B cell (primary cell): ENCODE data around the gene AFF1. TPM values are rescaled to one million over a fixed set of nuclear protein-coding genes. Genes with fewer than 3 reads are reported as not detected.

Experiments
- ATAC-seq: fragments of 200-7000 bp; cut with Tn5 transposase; one replicate; pipeline ENCODE4 v1.10.0; 2021; ENCODE audit warnings: low read depth, mild to moderate bottlenecking, moderate number of reproducible peaks, moderate library complexity
- CTCF ChIA-PET: fragments of 350-600 bp; sonication (Branson Sonifier 250); formaldehyde crosslinking; loops from one replicate; lab custom pipeline; 2021; ENCODE audit warnings: antibody characterized with exemption, inconsistent platforms; lab: Charles Lee
- POLR2A ChIA-PET: fragments of 350-600 bp; sonication (Branson Sonifier 250); formaldehyde crosslinking; loops from one replicate; lab custom pipeline; 2021; ENCODE audit warnings: antibody characterized with exemption; lab: Charles Lee
- DNase-seq: peaks from one replicate; pipeline ENCODE4 v3.0.0; 2013
- H2AFZ ChIP-seq: 2 replicates; pipeline ENCODE4 v1.6.1; 2012; ENCODE audit warnings: mild to moderate bottlenecking, low read depth, low read length; ENCODE audit not compliant: insufficient read depth, poor library complexity, severe bottlenecking
- H3K27ac ChIP-seq, 2 donors: 1 replicate in 1 of 2; 2 replicates in 1 of 2; pipeline ENCODE4 v1.5.1; 2012 to 2013; ENCODE audit warnings: low read length in 2 of 2, mild to moderate bottlenecking in 2 of 2, moderate library complexity in 1 of 2
- H3K27me3 ChIP-seq, 4 experiments: fragments of 200-600 bp in 1 of 4; sonication (generic) in 1 of 4; replicated peaks in 1 of 4; 1 replicate in 2 of 4; 2 replicates in 2 of 4; pipeline versions ENCODE4 v1.6.1 to v1.7.0; 2013 to 2016; ENCODE audit warnings: low read length in 3 of 4, mild to moderate bottlenecking in 2 of 4, mixed read lengths in 1 of 4, moderate library complexity in 1 of 4; ENCODE audit not compliant: insufficient read depth in 4 of 4, control insufficient read depth in 3 of 4; ENCODE audit errors: control extremely low read depth in 1 of 4
- H3K36me3 ChIP-seq, 2 experiments: replicated peaks in 1 of 2; 1 replicate in 1 of 2; 2 replicates in 1 of 2; pipeline versions ENCODE4 v1.6.1 to v1.7.1; 2013; ENCODE audit warnings: low read length in 1 of 2; ENCODE audit not compliant: insufficient read depth in 2 of 2, control insufficient read depth in 1 of 2; ENCODE audit errors: control extremely low read depth in 1 of 2, extremely low read depth in 1 of 2
- H3K4me1 ChIP-seq, 2 donors: fragments of 200-600 bp in 1 of 2; sonication (generic) in 1 of 2; 1 replicate in 1 of 2; 2 replicates in 1 of 2; pipeline versions ENCODE4 v1.5.1 to v1.6.1; 2013 to 2017; ENCODE audit warnings: low read length in 2 of 2; ENCODE audit not compliant: control insufficient read depth in 2 of 2, insufficient read depth in 2 of 2
- H3K4me2 ChIP-seq: replicated peaks from 2 replicates; pipeline ENCODE3; 2012; ENCODE audit warnings: mild to moderate bottlenecking, low read depth, low read length; ENCODE audit not compliant: poor library complexity, severe bottlenecking
- H3K4me3 ChIP-seq, 5 experiments: fragments of 200-600 bp in 1 of 5; sonication (generic) in 1 of 5; 1 replicate in 3 of 5; 2 replicates in 2 of 5; pipeline versions ENCODE4 v1.5.1 to v1.7.0; 2011 to 2016; ENCODE audit warnings: low read length in 4 of 5, mild to moderate bottlenecking in 4 of 5, low read depth in 2 of 5, control low read depth in 1 of 5, moderate library complexity in 1 of 5; ENCODE audit not compliant: insufficient read depth in 1 of 5; ENCODE audit errors: control extremely low read depth in 1 of 5, extremely low read depth in 1 of 5
- H3K79me2 ChIP-seq: fragments of 200-600 bp; sonication (generic); one replicate; pipeline ENCODE4 v1.6.0; 2016; ENCODE audit warnings: low read length; ENCODE audit not compliant: control insufficient read depth, insufficient read depth
- H3K9ac ChIP-seq: fragments of 200-600 bp; sonication (generic); 2 replicates; pipeline ENCODE4 v1.6.1; 2017; ENCODE audit warnings: mild to moderate bottlenecking, low read length, moderate library complexity
- H3K9me3 ChIP-seq, 3 donors: one replicate each; pipeline versions ENCODE4 v1.6.1 to v1.7.1; 2013; ENCODE audit warnings: low read length in 2 of 3; ENCODE audit not compliant: control insufficient read depth in 2 of 3, insufficient read depth in 1 of 3; ENCODE audit errors: control extremely low read depth in 1 of 3
- H4K20me1 ChIP-seq: 2 replicates; pipeline ENCODE4 v1.6.0; 2012; ENCODE audit warnings: mild to moderate bottlenecking, low read length; ENCODE audit not compliant: insufficient read depth, control insufficient read depth, poor library complexity, severe bottlenecking
- H3K27ac Mint-ChIP-seq: one replicate; pipeline ENCODE4 v1.8.0; 2021; ENCODE audit warnings: mixed read lengths
- H3K27me3 Mint-ChIP-seq: one replicate; pipeline ENCODE4 v1.8.0; 2021; ENCODE audit warnings: mixed read lengths
- H3K4me1 Mint-ChIP-seq: one replicate; pipeline ENCODE4 v1.8.0; 2021; ENCODE audit warnings: mixed read lengths
- H3K4me3 Mint-ChIP-seq: one replicate; pipeline ENCODE4 v1.8.0; 2021; ENCODE audit warnings: mixed read lengths
- H3K9me3 Mint-ChIP-seq: one replicate; pipeline ENCODE4 v1.8.0; 2022; ENCODE audit warnings: mixed read lengths; ENCODE audit not compliant: insufficient read depth
- EZH2 ChIP-seq: IDR thresholded peaks from 2 replicates; pipeline ENCODE4 v1.6.1; 2012; ENCODE audit warnings: borderline replicate concordance, low read depth, mild to moderate bottlenecking, moderate library complexity, low read length; ENCODE audit not compliant: insufficient read depth, poor library complexity, severe bottlenecking
- WGBS: methylation state at CpG from one replicate; pipeline ENCODE4 v1.1.5; 2013; ENCODE audit warnings: missing lambda C conversion rate; ENCODE audit not compliant: insufficient coverage; 5-methylcytosine and 5-hydroxymethylcytosine counted together
- intact Hi-C: fragments of 100-400 bp; cut with micrococcal nuclease; formaldehyde crosslinking; loops from one replicate; pipeline ENCODE4 v1.10.0; 2022
- polyA plus RNA-seq: library from polyadenylated mRNA; depleted of rRNA; stranded (reverse); fragments of >200 nt; gene quantifications from 2 replicates; pipeline ENCODE4 v1.2.3, GENCODE V29; 2012
- total RNA-seq, 2 donors: library from RNA; stranded (reverse); fragments of 120-200 nt in 1 of 2; gene quantifications; 1 replicate in 1 of 2; 2 replicates in 1 of 2; pipeline versions ENCODE4 v1.2.3 to v1.2.4, GENCODE V29; 2013 to 2022
- TF ChIP-seq, protein P1 (sequence below): fragments of 200-600 bp; IDR thresholded peaks from one replicate; pipeline ENCODE4 v1.8.0; 2022; ENCODE audit warnings: antibody characterized with exemption, mild to moderate bottlenecking

Gene AFF1
- total and polyA plus RNA-seq, 2 donors (not counting 1 experiment from before 2014, with no cell fraction given) = 15.3 to 135 TPM

DNA sequence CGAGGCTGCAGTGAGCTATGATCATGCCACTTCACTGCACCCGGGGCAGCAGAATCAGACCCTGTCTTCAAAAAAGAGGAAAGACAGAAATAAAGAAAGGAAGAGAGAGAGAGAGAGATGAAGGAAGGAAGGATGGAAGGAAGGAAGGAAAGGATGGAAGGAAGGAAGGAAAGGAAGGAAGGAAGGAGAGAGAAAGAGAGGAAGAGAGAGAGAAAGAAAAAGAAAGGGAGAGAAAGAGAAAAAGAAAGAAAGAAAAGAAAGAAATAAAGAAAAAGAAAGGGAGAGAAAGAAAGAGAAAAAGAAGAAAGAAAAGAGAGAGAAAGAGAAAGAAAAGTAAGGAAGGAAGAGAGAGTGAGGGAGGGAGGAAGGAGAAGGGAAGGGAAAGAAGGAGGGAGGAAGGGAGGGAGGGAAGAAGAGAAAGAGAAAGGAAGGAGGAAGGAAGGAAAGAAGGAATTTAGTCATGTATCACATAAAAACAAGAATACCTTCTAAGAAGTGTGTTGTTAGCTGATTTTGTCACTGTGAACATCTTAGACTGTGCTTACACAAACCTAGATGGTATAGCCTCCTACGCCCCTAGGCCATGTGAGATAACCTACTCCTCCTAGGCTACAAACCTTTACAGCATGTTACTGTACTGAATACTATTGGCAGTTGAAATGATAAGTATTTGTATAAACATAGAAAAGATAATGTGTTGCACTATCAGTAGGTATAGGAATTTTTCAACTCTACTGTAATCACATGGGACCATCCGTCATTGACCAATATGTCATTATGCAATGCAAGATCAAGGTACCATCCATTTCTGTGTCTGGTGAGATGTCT lies 17.4 kb upstream of the AFF1 start:
- Histone ChIP-seq H4K20me1 (no peaks in the 10 kb centered on the region), H3K9ac (no peak overlapping the region), H3K79me2 (peaks cover 2% of the 10 kb centered on the region), H3K36me3 (no peaks in the 10 kb centered on the region), H3K4me2 (no peak overlapping the region), H3K27me3 (no peaks in the 10 kb centered on the region), H3K4me3 (no peak overlapping the region), H3K9me3 (no peaks in the 10 kb centered on the region), H2AFZ (no peak overlapping the region), H3K27ac (no peak overlapping the region), H3K4me1 (peaks cover 0 to under 1% of the 10 kb centered on the region in 2 donors)
- ChIA-PET CTCF (interaction anchor here (1.1 to 1.7 kb wide), 2 partner anchors 175 to 422 kb away, joined by 3 to 10 read pairs; no protein-coding TSS in a partner anchor), POLR2A (interaction anchor here (0.6 kb wide), 1 partner anchor 75 kb away, joined by 5 read pairs; no protein-coding TSS in a partner anchor)
- 100% methylated on average over 2 of the region's 4 CpGs for WGBS
- ATAC-seq = no peak
- TF ChIP-seq, protein P1, sequence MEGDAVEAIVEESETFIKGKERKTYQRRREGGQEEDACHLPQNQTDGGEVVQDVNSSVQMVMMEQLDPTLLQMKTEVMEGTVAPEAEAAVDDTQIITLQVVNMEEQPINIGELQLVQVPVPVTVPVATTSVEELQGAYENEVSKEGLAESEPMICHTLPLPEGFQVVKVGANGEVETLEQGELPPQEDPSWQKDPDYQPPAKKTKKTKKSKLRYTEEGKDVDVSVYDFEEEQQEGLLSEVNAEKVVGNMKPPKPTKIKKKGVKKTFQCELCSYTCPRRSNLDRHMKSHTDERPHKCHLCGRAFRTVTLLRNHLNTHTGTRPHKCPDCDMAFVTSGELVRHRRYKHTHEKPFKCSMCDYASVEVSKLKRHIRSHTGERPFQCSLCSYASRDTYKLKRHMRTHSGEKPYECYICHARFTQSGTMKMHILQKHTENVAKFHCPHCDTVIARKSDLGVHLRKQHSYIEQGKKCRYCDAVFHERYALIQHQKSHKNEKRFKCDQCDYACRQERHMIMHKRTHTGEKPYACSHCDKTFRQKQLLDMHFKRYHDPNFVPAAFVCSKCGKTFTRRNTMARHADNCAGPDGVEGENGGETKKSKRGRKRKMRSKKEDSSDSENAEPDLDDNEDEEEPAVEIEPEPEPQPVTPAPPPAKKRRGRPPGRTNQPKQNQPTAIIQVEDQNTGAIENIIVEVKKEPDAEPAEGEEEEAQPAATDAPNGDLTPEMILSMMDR = peak; percentile 30
- TF ChIP-seq EZH2 = no peak
- Mint-ChIP-seq H3K4me3 (no peak overlapping the region), H3K27me3 (no peaks in the 10 kb centered on the region), H3K27ac (no peak overlapping the region), H3K4me1 (no peaks in the 10 kb centered on the region), H3K9me3 (no peaks in the 10 kb centered on the region)
- intact Hi-C loops = no loop called here
- DNase-seq = no peak

DNA sequence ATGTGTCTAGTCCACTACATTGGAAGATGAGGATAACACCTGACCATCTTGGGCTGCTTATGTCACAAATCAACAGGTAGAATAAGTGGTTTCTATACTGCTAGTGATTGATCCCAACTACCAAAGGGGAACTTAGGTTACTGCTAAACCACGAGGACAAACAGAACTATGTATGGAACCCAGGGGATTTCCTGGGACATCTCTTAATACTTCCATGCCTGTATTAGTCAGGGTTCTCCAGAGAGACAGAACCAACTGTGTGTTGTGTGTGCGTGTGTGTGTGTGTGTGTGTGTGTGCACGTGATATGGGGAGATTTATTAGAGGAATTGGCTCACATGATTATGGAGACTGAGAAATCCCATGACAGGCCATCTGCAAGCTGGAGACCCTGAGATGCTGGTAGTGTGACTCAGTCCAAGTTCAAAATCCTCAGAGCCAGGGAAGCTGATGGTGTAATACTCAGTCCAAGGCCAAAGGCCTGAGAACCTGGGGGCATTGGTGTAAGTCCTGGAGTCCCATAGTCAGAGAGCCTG lies 16.2 kb upstream of the AFF1 start:
- Histone ChIP-seq H3K36me3 (no peaks in the 10 kb centered on the region), H3K4me2 (no peak overlapping the region), H4K20me1 (no peaks in the 10 kb centered on the region), H3K79me2 (peaks cover 7% of the 10 kb centered on the region), H3K4me1 (peaks cover 0 to 2% of the 10 kb centered on the region in 2 donors), H2AFZ (no peak overlapping the region), H3K4me3 (no peak overlapping the region), H3K9me3 (no peaks in the 10 kb centered on the region), H3K9ac (no peak overlapping the region), H3K27ac (no peak overlapping the region), H3K27me3 (no peaks in the 10 kb centered on the region)
- no peaks in the 10 kb centered on the region for H3K27me3 Mint-ChIP-seq
- POLR2A ChIA-PET = interaction anchor here (0.7 kb wide), 1 partner anchor 87 kb away, joined by 8 read pairs; no protein-coding TSS in a partner anchor
- no peak overlapping the region for H3K27ac Mint-ChIP-seq
- DNase-seq (no peak), ATAC-seq (no peak)
- H3K9me3 Mint-ChIP-seq = no peaks in the 10 kb centered on the region
- WGBS = 60% methylated on average over 3 of the region's 3 CpGs
- TF ChIP-seq EZH2 = no peak
- TF ChIP-seq, protein P1 = no peak
- intact Hi-C loops = no loop called here
- no peak overlapping the region for H3K4me3 Mint-ChIP-seq
- CTCF ChIA-PET = interaction anchor here (0.9 to 7.7 kb wide), 3 partner anchors 79 to 183 kb away, joined by 3 to 390 read pairs (median 124); no protein-coding TSS in a partner anchor
- no peaks in the 10 kb centered on the region for H3K4me1 Mint-ChIP-seq
